ENCODE results near the gene GREB1.

DNA sequence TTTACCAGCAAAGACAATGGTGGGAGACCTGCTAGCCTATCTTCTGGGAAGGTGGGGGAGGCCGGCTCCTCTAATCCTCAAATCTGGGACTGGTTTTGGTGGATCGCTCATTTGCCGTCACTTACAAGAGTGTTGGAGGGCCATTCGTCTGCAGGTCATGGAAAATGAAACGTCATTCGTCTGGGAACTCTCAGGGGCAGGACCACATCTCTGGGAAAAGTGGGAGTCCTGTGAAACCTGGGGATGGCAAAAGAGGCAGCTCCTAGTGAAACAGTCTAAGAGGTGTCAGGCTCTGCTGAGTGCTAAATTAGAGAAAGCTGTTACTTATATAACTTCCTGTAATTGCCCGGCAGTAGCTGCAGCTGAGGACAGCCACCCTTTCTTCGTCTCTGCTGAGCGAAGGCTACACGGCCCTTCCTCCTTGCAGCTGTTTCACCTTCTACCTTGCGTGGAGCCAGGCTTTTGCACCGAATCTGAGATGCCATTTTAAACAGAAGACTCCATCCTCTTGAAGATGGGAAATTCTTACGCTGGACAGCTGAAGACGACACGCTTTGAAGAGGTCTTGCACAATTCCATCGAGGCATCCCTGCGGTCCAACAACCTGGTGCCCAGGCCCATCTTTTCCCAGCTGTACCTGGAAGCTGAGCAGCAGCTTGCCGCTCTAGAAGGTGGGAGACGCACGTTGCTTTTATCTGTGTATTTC is 22.4 kb downstream of the GREB1 start:
- no peak for TF ChIP-seq CTCF (conservative IDR thresholded peaks at IDR 0.05)
- no peak for TF ChIP-seq ZFX (IDR thresholded peaks at IDR 0.05)

Data from C4-2B (cell line).